Activated CD8-positive, alpha-beta memory T cell treated with anti-CD3 and anti-CD28 coated beads for 36 hours (primary cell): ENCODE results near the gene CCR7. TPM values are rescaled to one million over a fixed set of nuclear protein-coding genes. Genes with fewer than 3 reads are reported as not detected.

Source experiments
- CTCF ChIA-PET: fragments of 350-600 bp; sonication (Branson Sonifier 250); formaldehyde crosslinking; loops from one replicate; lab custom pipeline; 2021; ENCODE audit warnings: antibody characterized with exemption; lab: Charles Lee
- POLR2A ChIA-PET: fragments of 350-600 bp; sonication (Branson Sonifier 250); formaldehyde crosslinking; loops from one replicate; lab custom pipeline; 2021; ENCODE audit warnings: antibody characterized with exemption; lab: Charles Lee
- total RNA-seq, 2 experiments: library from RNA; stranded (reverse); gene quantifications; one replicate each; pipeline ENCODE4 v1.2.3, GENCODE V29; 2021

Gene CCR7, protein sequence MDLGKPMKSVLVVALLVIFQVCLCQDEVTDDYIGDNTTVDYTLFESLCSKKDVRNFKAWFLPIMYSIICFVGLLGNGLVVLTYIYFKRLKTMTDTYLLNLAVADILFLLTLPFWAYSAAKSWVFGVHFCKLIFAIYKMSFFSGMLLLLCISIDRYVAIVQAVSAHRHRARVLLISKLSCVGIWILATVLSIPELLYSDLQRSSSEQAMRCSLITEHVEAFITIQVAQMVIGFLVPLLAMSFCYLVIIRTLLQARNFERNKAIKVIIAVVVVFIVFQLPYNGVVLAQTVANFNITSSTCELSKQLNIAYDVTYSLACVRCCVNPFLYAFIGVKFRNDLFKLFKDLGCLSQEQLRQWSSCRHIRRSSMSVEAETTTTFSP
- 100 to 1,000 TPM; 120 to 125 TPM for total RNA-seq

- ChIA-PET POLR2A (interaction anchor here (0.8 to 5.1 kb wide), 7 partner anchors 16 to 1114 kb away, joined by 3 to 43 read pairs (median 4); no protein-coding TSS in a partner anchor), CTCF (interaction anchor here (1.2 to 6.0 kb wide), 5 partner anchors 11 to 70 kb away, joined by 3 to 48 read pairs (median 9); no protein-coding TSS in a partner anchor)
Measured at GRCh38 chr17:40564883-40565768, at the start of gene CCR7. CCR7 (minus strand) TSS chr17:40565472; CDS start chr17:40565409, 63 bp downstream.

DNA sequence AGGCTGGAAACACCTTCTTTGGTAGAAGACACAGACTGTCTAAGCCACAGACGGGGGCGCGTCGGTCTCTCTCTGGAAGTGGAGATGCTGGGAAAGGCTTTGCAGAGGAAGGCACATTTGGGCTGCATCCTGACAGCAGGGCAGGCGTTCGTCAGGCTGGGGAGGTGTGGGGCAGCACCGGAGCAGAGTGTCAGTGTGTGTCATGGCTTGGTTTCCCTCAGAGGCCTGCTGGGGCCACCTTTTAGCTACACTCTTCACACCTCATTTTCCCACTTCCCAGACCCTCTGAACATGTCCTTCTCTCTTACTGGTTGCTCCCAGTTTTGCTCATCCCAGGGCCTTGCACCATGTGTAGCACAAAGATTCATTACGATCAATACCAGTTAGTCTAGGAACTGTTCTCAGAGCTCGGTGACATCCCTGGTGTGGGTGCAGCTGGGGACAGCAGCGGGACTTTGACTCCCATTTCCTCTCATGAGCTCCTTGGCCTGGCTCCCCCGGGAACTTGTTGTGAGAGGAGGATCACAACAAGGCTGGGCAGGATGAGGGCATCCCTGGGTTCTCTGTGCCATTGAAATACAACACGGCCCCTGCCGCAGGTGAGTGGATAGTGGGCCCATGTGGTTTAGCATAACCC, 49.3 kb upstream of the CCR7 start:
- ChIA-PET POLR2A (interaction anchor here (0.6 to 1.9 kb wide), 3 partner anchors 51 to 53 kb away, joined by 3 to 9 read pairs (median 4); no protein-coding TSS in a partner anchor), CTCF (interaction anchor here (1.2 to 2.3 kb wide), 5 partner anchors 12 to 1049 kb away, joined by 3 to 12 read pairs (median 5); partner anchors contain the start of gene CCR7)

GRCh38 chr17:40613467-40614154, 48.3 kb upstream of the CCR7 start:
- ChIA-PET POLR2A (interaction anchor here (1.3 kb wide), 1 partner anchor 53 kb away, joined by 7 read pairs; no protein-coding TSS in a partner anchor), CTCF (interaction anchor here (0.6 to 2.0 kb wide), 6 partner anchors 10 to 51 kb away, joined by 3 to 6 read pairs (median 4); no protein-coding TSS in a partner anchor)

DNA sequence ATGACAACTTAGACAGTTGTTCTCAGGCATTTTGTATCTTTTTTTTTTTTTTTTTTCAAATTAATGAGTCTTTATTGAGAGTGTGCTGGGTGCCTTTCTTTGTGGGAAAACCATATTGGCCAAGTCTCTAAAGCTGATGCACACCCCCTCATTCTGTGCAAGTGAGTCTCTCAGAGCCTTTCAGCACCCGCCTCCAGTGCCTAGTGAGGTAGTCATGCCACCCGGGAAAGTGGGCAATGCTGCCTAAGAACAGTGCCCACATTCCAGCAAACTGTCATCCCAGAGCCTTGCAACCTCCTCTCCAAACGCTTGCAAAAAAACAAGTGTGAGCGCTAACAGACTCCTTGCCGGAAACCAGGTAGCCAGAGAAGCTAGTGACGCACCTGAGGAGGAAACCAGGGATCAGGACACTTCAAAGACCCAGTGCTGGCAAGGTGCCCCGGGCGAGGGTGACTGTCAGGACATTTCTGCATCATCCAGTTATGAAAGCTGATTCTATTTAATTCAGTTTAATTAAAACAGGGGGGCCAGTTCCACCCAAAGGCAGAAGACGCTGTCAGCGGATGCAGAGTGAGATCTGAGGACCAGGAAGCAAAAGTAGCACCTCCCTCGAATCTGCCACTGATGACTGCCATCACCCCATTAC, 47.5 kb upstream of the CCR7 start:
- CTCF ChIA-PET: interaction anchor here (0.6 to 2.0 kb wide), 4 partner anchors 9 to 50 kb away, joined by 3 to 6 read pairs (median 4); no protein-coding TSS in a partner anchor

GRCh38 chr17:40611840-40612474, 46.7 kb upstream of the CCR7 start:
- POLR2A ChIA-PET: interaction anchor here (1.3 kb wide), 1 partner anchor 13 kb away, joined by 6 read pairs; no protein-coding TSS in a partner anchor
- CTCF ChIA-PET: interaction anchor here (2.0 kb wide), 1 partner anchor 8 kb away, joined by 6 read pairs; no protein-coding TSS in a partner anchor

More for the DNA sequence above, 47.5 kb upstream of the CCR7 start:
- POLR2A ChIA-PET: interaction anchor here (1.3 kb wide), 1 partner anchor 52 kb away, joined by 7 read pairs; no protein-coding TSS in a partner anchor

GRCh38 chr17:40610359-40610758, 45.1 kb upstream of the CCR7 start:
- POLR2A ChIA-PET: interaction anchor here (0.6 to 2.1 kb wide), 4 partner anchors 27 to 49 kb away, joined by 5 to 18 read pairs (median 11); partner anchors contain the start of genes CCR7 and SMARCE1
- CTCF ChIA-PET: interaction anchor here (0.7 to 1.7 kb wide), 3 partner anchors 36 to 49 kb away, joined by 3 to 12 read pairs (median 9); no protein-coding TSS in a partner anchor

DNA sequence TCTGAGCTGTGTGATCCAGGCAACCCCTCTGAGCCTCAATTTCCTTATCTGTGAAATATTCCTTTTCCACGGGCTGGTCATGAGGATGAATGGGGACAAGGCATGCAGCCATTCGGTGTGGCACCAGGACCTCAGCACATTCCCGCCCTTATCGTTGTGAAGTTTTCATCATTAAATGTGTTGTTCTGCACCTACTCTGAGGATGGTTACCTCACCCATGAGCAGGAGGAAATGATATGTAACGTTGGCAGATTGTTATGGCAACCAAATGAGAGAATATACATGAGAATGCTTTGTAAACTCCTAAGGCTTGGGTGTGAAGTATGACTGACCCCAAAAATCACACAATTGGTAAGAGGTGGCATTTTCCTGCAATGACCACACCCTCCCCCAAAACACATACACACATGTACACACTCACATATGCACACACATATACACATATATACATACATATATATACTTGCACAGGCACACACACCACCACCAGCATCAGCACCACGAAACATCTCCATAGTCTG, 42.8 kb upstream of the CCR7 start:
- ChIA-PET CTCF (interaction anchor here (0.8 kb wide), 1 partner anchor 10 kb away, joined by 3 read pairs; no protein-coding TSS in a partner anchor), POLR2A (interaction anchor here (0.6 kb wide), 1 partner anchor 47 kb away, joined by 3 read pairs; no protein-coding TSS in a partner anchor)

DNA sequence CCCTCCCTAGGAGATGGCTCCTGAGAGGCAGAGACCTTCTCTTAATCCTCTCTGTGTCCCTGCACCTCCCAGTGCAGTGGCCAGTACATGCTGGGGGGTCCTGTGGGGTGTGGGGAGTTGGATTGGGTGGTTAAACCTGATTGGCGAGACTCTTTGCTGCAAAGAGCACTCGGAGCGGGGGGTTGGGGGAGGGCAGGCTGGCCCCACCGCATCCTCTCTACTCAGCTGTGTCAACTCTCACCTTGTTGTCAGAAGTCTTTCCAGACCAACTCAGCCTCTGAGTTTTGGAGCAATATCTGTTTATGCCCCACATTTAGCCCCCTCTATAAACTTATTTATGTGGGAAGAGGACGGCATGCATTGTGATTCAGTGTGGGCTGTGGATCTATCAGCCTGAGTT, 42.4 kb upstream of the CCR7 start:
- CTCF ChIA-PET: interaction anchor here (0.7 to 0.8 kb wide), 2 partner anchors 10 to 47 kb away, joined by 3 read pairs; no protein-coding TSS in a partner anchor
- POLR2A ChIA-PET: interaction anchor here (0.6 to 0.8 kb wide), 2 partner anchors 47 kb away, joined by 3 read pairs; no protein-coding TSS in a partner anchor

DNA sequence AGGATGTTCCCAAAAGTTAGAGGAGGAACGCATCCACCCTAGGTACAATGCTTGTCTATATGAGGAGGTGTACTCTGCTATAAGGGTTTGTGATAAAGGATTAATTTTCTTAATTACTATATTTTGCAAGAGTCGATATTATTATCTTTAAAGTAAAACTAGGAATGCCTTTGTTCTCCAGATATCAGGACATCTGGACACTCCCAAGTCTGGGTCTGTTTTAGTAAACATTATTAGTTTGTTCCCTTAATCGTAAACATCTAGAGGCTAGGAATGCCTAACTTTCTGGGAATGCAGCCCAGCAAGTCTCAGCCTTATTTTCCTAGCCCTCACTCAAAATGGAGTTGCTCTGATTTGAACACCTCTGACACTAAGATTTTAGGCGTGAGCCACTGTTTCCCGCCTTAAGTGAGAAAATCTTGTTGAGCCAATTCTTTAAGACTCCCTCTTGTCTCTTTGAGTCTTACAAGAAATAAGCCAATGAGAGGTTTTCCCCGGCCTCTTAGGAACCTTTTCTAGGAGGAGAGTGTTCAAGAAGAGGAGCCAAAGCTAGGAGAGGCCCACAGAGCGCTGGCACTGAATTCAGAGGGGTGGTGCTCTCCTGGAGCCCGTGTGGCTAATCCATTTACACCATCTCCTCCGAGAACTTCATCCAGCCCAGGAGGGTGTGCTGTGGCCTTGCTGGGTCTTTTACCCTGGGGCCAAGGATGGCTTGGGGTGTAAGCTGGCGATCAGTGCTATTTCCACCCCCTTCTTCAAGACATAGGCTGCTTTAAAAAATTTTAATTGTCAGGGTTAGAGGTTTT, 41.5 kb upstream of the CCR7 start:
- POLR2A ChIA-PET: interaction anchor here (0.8 to 4.9 kb wide), 2 partner anchors 44 to 46 kb away, joined by 3 to 43 read pairs; partner anchors contain the start of gene CCR7
- CTCF ChIA-PET: interaction anchor here (0.7 kb wide), 1 partner anchor 46 kb away, joined by 3 read pairs; no protein-coding TSS in a partner anchor

DNA sequence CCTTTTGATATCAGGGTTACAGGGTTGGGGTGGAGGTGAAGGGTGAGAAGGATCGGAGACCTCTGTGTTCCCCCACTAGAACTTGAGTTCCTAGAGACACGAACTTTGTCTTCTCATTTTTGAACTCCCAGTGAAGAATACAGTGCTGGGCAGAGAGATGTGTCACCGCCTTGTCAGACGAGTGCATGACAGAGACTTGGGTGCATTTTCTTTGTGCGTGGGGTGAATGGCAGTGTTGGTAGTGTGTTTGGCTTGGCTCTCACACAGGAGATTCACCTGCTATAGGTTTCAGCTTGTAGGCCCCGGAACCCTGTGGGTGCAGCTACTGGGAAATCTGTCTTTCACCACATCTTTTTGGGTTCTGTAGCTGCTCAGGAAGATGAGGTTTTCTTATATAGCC, 40.0 kb upstream of the CCR7 start:
- ChIA-PET POLR2A (interaction anchor here (4.9 kb wide), 1 partner anchor 43 kb away, joined by 43 read pairs; the partner anchor contains the start of gene CCR7), CTCF (interaction anchor here (0.6 to 4.9 kb wide), 2 partner anchors 43 to 1579 kb away, joined by 3 to 48 read pairs; no protein-coding TSS in a partner anchor)

DNA sequence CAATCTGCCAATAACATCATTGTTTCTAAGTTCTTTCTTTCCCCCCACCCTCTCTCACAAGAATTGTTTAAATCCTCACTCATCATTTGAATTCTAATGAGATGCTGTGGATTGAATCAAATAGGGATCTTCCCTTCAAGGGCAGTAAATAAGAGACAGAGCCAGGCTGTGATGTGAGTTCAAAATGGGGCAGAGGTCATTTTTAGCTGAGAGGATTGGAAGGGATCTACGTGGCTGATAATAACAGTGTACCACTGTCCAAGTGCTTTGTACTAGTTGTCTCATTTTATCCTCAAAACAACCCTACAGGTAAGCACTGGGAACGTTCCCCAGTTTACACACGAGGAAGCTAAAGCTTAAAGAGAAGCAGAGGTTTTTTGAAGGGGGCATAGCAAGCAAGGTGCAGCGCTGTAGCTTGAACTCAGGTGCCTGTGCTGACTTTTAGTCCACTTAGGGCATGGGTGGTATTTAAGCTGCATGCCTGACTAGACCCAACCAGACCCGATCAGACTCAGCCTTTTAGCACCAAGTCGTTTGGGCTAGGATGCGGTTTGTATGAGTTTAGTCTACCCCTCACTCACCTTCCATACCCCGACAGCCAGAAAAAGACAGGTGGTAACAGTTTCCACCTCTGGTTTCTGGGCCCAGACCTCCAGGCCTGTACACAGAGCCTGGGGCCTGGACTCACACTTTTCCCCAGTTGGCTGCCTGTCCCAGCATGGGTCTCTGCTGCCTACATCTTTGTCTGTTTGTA, 39.2 kb upstream of the CCR7 start:
- CTCF ChIA-PET: interaction anchor here (0.7 to 4.9 kb wide), 3 partner anchors 8 to 50 kb away, joined by 3 to 48 read pairs (median 6); no protein-coding TSS in a partner anchor

GRCh38 chr17:40602445-40603443, 37.5 kb upstream of the CCR7 start:
- ChIA-PET POLR2A (interaction anchor here (0.6 to 4.9 kb wide), 4 partner anchors 17 to 40 kb away, joined by 3 to 43 read pairs (median 4); partner anchors contain the start of gene CCR7), CTCF (interaction anchor here (0.6 to 4.9 kb wide), 7 partner anchors 10 to 75 kb away, joined by 3 to 48 read pairs (median 3); no protein-coding TSS in a partner anchor)

More for the DNA sequence above, 39.2 kb upstream of the CCR7 start:
- POLR2A ChIA-PET: interaction anchor here (0.7 to 4.9 kb wide), 2 partner anchors 42 to 97 kb away, joined by 3 to 43 read pairs; partner anchors contain the start of gene CCR7
